ENCODE measurements around the gene NRG2.

Gene NRG2

GRCh38 chr5:140042643-140043507, at the start of gene NRG2:
NRG2 (minus strand) TSS chr5:140043299.
- DNase-seq: peak; percentile 74

DNA sequence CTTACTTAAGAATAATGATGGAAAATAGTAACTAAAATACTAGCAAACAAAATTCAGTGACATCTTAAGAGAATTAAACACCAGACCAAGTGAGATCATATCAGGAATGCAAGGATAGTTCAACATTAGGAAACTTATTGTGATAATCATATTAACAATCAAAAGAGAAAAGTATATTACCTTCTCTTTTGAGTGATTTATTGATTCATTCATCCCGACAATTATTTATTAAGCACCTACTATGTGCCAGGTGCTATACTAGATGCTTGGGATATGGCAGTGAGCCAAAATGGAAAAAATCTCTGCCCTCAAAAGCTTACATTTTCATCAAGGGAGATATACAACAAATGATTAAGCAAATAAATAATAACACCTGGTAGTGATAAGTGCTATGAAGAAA, 47.2 kb upstream of the NRG2 start:
- no peak for DNase-seq

DNA sequence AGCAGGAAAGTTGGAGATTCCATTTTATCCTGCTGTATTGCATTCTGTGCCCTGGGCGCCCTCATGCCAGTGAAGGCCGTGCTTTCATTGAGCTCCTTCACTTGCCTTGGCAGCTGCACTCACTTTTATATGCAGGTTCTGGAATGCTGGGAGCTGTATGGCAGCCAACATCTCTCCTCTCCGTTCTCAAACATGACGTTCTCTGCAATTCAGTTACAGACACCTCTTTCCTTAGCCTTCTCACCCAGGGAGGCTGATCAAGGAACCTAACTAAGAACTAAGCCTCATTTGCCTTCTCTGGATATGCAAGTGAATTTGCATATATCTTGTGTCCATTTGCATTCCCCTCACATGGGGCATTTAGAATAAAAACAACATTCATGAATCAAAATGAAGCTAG, 41.4 kb upstream of the NRG2 start:
- DNase-seq: no peak

- no peak for DNase-seq
These were observed 40.6 kb upstream of the NRG2 start for GRCh38 chr5:140083650-140084049.

- DNase-seq: no peak
These were observed 40.0 kb upstream of the NRG2 start for GRCh38 chr5:140083120-140083519.

GRCh38 chr5:140076788-140077187, 33.7 kb upstream of the NRG2 start:
- no peak for DNase-seq

DNA sequence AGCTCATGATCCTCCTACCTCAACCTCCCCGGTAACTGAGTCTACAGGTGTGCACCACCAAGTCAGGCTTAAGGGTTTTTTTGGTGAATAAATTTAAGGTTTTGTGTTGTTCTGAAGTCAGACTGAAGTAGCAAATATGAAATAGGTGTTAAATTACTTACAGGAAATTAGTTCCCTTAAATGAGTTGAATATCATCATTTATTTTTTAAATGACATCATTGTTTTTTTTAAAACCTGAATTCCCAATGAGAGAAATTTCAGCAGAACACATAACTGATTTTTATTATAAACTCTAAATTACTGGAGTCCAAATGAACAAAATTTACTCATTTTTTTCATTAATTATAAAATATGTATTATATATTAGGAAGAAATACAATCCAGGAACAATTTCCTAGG, 33.0 kb upstream of the NRG2 start:
- no peak for DNase-seq

DNA sequence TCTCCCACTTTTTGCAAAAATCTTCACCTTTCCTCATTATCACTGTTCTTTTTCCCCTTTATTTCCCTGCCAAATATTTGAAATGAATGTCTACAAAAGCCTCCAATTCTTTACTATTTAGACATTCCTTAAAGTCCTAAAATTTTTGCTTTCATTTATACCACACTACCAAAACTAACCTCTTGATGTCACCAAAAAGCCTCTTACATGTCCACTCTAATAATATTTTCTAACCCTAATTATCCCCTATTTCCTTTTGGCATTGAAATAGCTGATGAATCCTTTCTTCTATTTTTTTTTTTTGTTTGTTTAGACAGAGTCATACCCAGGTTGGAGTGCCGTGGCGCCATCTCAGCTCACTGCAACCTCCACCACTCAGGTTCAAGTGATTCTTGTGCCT, 32.3 kb upstream of the NRG2 start:
- DNase-seq: no peak

- no peak for DNase-seq
These were observed 30.2 kb upstream of the NRG2 start for GRCh38 chr5:140073296-140073695.

DNA sequence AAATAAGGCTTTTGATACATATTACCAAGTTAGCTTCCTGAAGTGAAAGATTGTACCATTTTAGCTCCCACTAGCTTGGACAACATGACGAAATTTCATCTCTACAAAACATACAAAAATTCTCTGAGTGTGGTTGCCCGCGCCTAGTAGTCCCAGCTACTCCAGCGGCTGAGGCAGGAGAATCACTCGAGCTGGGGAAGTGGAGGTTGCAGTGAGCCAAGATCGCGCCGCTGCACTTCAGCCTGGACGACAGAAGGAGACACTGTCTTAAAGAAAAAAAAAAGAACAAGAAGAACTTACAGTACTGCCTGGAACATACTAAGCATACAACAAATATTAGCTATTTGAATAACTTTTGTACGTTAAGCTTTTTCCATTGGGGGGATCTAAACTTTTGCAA, 29.7 kb upstream of the NRG2 start:
- DNase-seq: no peak

DNA sequence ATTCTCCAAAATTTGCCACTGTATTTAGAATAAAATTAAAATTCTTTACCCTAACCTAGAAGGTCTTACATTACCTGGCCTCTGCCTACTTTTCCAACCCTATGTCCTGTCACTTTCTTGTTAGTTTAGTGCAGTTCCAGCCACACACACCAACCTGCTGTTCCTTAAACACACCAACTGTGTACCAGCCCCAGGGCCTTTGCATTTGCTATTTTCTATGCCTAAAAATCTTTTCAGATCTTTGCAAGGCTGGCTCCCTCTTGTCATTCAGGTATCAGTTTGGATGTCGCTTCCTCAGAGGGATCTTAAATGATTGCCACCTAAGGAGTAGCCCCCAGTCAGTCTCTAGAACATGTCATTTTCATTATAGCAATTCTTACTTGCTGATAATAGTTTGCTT, 17.7 kb upstream of the NRG2 start:
- DNase-seq: no peak

GRCh38 chr5:140058212-140058932, 15.3 kb upstream of the NRG2 start:
- no peak for DNase-seq

DNA sequence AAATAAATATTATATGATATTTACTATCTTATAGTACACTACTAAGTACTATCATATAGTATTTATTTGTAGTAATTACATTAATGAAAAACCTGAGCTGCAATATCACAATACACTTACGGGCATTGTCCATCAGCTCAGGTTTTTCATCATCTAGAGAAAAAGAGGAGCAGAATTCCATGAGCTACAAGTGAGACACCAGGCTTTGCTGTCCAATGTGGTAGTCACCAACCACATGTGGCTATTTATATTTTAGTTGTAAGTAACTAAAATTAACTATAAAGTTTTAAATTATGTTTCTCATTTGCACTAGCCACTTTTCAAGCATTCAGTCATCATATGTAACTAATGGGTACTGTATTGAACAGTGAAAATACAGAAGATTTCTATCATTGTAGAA, 13.8 kb upstream of the NRG2 start:
- DNase-seq: no peak

GRCh38 chr5:140055152-140055551, 12.1 kb upstream of the NRG2 start:
- no peak for DNase-seq

GRCh38 chr5:140054086-140054689, 11.1 kb upstream of the NRG2 start:
- no peak for DNase-seq

DNA sequence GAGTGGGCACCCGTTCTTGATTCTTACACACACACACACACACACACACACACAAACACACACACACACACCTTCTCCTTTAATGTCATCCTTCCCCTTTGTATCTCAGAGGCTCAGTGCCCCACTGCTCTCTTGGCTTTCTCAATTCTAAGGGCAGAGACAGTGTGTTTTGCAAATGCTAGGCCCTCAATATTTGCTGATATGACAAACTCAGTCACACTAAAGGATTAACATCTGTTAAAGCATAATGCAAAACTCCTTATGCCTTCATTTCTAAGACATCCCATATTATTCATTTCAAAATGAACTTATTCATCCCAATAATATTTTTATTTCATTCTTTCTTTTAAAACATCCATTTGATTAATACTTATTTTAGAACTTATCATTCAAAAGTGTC, 8.9 kb upstream of the NRG2 start:
- no peak for DNase-seq

GRCh38 chr5:140049713-140050112, 6.6 kb upstream of the NRG2 start:
- no peak for DNase-seq

GRCh38 chr5:140049205-140049604, 6.1 kb upstream of the NRG2 start:
- peak; percentile 37 for DNase-seq

GRCh38 chr5:140044041-140044440, 942 bp upstream of the NRG2 start:
- no peak for DNase-seq

- no peak for DNase-seq
These were observed 391 bp upstream of the NRG2 start for GRCh38 chr5:140043508-140043872.

DNA sequence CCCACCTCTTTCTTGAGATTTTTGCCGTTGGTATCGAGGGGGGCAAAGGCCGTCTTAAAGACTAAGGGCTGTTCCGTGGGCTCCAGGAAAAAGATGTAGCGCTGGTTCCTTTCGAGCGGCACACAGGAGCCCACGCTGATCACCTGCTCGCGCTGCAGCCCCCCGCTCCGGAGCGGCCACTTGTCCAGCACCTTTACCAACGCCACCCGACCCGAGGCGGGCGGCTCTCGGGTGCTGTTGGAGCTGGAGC, 781 bp downstream of the NRG2 start:
- DNase-seq: no peak

DNA sequence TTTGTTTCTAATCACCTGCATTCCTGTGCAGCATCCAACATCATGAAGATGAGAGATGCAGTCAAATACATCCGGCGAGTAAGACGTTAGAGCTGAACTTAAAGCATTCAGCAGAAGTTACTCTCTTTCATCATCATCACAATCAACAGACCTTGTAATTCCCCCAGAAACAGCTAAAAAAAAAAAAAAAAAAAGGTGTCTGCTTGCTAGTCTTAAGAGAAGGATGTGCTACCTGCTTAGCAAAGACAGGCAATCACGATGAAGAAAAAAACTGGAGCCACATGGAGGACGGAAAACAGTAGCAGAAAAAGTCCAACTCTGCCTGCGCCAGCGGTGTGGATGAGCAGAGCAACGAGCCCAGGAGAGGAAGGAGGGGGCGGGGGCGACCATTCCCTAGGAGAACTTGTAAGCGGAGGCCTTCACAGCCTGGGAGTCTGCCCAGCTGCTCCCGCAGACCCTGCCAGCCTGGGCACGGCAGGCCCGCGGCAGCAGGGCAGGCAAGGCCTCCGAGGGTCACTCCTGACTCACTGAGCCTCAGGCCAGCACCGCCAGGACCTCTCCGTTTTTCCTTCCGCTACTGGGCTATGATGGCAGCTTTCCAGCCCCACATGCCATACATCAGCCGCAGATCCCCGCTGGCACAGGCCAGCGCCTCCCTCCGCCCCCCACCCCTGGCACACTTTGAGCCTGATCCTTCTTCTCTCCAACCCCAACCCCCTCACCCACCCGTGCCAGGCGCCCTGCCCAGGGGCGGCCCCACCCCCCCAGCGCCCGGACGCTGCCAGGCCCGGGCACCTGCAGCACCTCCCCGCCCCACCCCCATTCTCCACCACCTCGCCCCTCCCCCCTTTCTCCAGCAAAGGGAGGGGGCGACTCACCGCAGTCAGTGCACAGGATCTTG, 1.4 kb downstream of the NRG2 start:
- DNase-seq: peak; percentile 53

GRCh38 chr5:140041099-140041491, 2.0 kb downstream of the NRG2 start:
- no peak for DNase-seq
